ENCODE results near the gene UGT1A10. TPM values are rescaled to one million over a fixed set of nuclear protein-coding genes. Genes with fewer than 3 reads are reported as not detected.

UGT1A10 gene
- total and polyA plus RNA-seq, 2 of the 13 experiments (the other 11 are each of a cell fraction or from before 2014, with no cell fraction given): not detected

DNA sequence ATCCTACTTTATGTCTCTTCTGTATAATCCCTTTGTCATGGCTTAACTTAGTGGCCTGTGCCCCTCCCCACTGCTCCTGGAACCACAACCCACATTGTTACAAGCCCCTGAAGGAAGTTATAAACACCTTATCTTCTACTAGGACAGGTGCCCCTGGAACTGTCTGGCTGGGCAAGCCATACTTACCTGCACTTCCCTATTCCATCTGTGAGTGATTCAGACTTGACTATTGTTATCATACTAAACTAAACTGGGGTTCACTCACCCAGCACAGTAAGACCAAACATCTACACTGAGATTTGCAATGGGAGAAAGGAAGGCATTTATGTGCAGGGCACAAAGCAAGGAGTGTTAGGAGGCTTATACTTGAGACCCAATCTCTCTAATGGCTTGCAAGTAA is 52.8 kb downstream of the UGT1A10 start:
- BruUV-seq (replicated peaks): no TSS peak
- no peaks in the 10 kb centered on the region for H3K79me2 ChIP-seq (ENCODE audit: insufficient read depth, low read length)
- CTCF ChIA-PET (ENCODE audit: low intra/inter-chr PET ratio, low total read pairs): no interaction called here
- no peaks in the 10 kb centered on the region for H3K27me3 ChIP-seq (ENCODE audit: control insufficient read depth in 1 of 2, insufficient read depth in 2 of 2, low read length in 2 of 2)
- TF ChIP-seq POLR2A (IDR thresholded peaks at IDR 0.05; ENCODE audit: insufficient read depth in 1 of 2, low read depth in 2 of 2, low read length in 2 of 2) (no peak), MAZ (IDR thresholded peaks at IDR 0.05; ENCODE audit: borderline replicate concordance, low read depth, low read length) (no peak), MAZ (CRISPR knock-in tag; IDR thresholded peaks at IDR 0.05; ENCODE audit: low read depth) (no peak)
- TF ChIP-seq, protein P1, sequence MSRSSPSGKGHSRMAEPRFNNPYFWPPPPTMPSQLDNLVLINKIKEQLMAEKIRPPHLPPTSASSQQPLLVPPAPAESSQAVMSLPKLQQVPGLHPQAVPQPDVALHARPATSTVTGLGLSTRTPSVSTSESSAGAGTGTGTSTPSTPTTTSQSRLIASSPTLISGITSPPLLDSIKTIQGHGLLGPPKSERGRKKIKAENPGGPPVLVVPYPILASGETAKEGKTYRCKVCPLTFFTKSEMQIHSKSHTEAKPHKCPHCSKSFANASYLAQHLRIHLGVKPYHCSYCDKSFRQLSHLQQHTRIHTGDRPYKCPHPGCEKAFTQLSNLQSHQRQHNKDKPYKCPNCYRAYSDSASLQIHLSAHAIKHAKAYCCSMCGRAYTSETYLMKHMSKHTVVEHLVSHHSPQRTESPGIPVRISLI (CRISPR knock-in tag; IDR thresholded peaks at IDR 0.05; ENCODE audit: borderline replicate concordance): no peak
- POLR2A ChIA-PET: no interaction called here
- no peak overlapping the region for H3K27ac ChIP-seq (ENCODE audit: extremely low read length, insufficient read depth, low read length)
- H3K36me3 ChIP-seq (replicated peaks in 1 of 2; ENCODE audit: control insufficient read depth in 1 of 2, insufficient read depth in 2 of 2, low read length in 2 of 2): no peaks in the 10 kb centered on the region
- H3K4me1 ChIP-seq (ENCODE audit: insufficient read depth, low read length): peaks cover 5% of the 10 kb centered on the region
- no peak overlapping the region for H3K9ac ChIP-seq (ENCODE audit: insufficient read depth, low read depth, low read length)
- H3K4me3 ChIP-seq (replicated peaks in 1 of 3; ENCODE audit: insufficient read depth in 1 of 3, low read depth in 2 of 3, low read length in 3 of 3): no peak overlapping the region
- H2AFZ ChIP-seq (ENCODE audit: low read length): no peak overlapping the region
- intact Hi-C loops (cut with micrococcal nuclease; ENCODE audit: unreplicated experiment): no loop called here
- in situ Hi-C loops (cut with HindIII; ENCODE audit: extremely low pct_ligation_motif_present, low pct_unique_long_range_greater_than_20kb): no loop called here
- H3K4me2 ChIP-seq (ENCODE audit: low read depth, low read length): no peak overlapping the region
- no peaks in the 10 kb centered on the region for H3K9me3 ChIP-seq (ENCODE audit: low read length)
- no peak for DNase-seq (ENCODE audit: low spot score)
- ATAC-seq: no peak
- H4K20me1 ChIP-seq (ENCODE audit: insufficient read depth, low read length): no peaks in the 10 kb centered on the region
- no peak for FAIRE-seq

DNA sequence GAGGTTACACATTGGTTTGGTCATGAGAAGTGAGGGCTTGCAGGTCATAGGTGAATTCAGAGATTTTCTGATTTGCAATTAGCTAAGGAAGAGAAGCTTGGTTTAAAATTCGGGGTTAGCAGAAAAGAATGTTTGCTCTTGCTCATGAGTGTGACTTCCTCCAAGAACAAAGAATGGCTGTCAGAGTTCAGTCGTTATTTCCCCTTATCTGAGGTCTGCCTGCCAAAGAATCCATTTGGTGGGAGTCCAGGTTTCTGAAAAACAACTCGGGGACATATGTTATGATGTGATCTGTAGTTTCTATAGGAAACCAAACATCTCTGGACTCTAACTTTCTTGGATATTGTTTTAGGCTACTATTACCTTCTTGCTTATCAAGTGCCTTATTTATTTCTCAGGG is 53.3 kb downstream of the UGT1A10 start:
- Histone ChIP-seq H3K4me2 (ENCODE audit: low read depth, low read length) (no peak overlapping the region), H3K79me2 (ENCODE audit: insufficient read depth, low read length) (no peaks in the 10 kb centered on the region), H3K9me3 (ENCODE audit: low read length) (no peaks in the 10 kb centered on the region), H2AFZ (ENCODE audit: low read length) (no peak overlapping the region), H3K36me3 (replicated peaks in 1 of 2; ENCODE audit: control insufficient read depth in 1 of 2, insufficient read depth in 2 of 2, low read length in 2 of 2) (no peaks in the 10 kb centered on the region), H4K20me1 (ENCODE audit: insufficient read depth, low read length) (no peaks in the 10 kb centered on the region), H3K27me3 (ENCODE audit: control insufficient read depth in 1 of 2, insufficient read depth in 2 of 2, low read length in 2 of 2) (no peaks in the 10 kb centered on the region), H3K4me3 (replicated peaks in 1 of 3; ENCODE audit: insufficient read depth in 1 of 3, low read depth in 2 of 3, low read length in 3 of 3) (no peak overlapping the region), H3K27ac (ENCODE audit: extremely low read length, insufficient read depth, low read length) (no peak overlapping the region), H3K9ac (ENCODE audit: insufficient read depth, low read depth, low read length) (no peak overlapping the region), H3K4me1 (ENCODE audit: insufficient read depth, low read length) (peaks cover 9% of the 10 kb centered on the region)
- ChIA-PET POLR2A (no interaction called here), CTCF (ENCODE audit: low intra/inter-chr PET ratio, low total read pairs) (no interaction called here)
- intact Hi-C loops (cut with micrococcal nuclease; ENCODE audit: unreplicated experiment) (no loop called here), in situ Hi-C loops (cut with HindIII; ENCODE audit: extremely low pct_ligation_motif_present, low pct_unique_long_range_greater_than_20kb) (no loop called here)
- no TSS peak for BruUV-seq (replicated peaks)
- DNase-seq (ENCODE audit: low spot score): no peak
- ATAC-seq: no peak
- WGBS (ENCODE audit: low lambda C conversion rate): 4% methylated on average over 3 of the region's 3 CpGs
- TF ChIP-seq ZNF350 (CRISPR knock-in tag; IDR thresholded peaks at IDR 0.05; ENCODE audit: borderline replicate concordance, low read depth): no peak
- TF ChIP-seq NR1H2 (CRISPR knock-in tag; IDR thresholded peaks at IDR 0.05; ENCODE audit: borderline replicate concordance, low read depth): no peak
- TF ChIP-seq, protein P2, sequence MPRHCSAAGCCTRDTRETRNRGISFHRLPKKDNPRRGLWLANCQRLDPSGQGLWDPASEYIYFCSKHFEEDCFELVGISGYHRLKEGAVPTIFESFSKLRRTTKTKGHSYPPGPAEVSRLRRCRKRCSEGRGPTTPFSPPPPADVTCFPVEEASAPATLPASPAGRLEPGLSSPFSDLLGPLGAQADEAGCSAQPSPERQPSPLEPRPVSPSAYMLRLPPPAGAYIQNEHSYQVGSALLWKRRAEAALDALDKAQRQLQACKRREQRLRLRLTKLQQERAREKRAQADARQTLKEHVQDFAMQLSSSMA (CRISPR knock-in tag; IDR thresholded peaks at IDR 0.05): no peak
- no peak for TF ChIP-seq NR2F2 (IDR thresholded peaks at IDR 0.05; ENCODE audit: borderline replicate concordance, low read depth)
- TF ChIP-seq CEBPG (CRISPR knock-in tag; IDR thresholded peaks at IDR 0.05): no peak
- TF ChIP-seq EP300 (IDR thresholded peaks at IDR 0.05; ENCODE audit: low read depth in 2 of 2, low read length in 2 of 2): no peak
- TF ChIP-seq EP300 (CRISPR knock-in tag; IDR thresholded peaks at IDR 0.05; ENCODE audit: borderline replicate concordance): no peak
- TF ChIP-seq SATB2 (CRISPR knock-in tag; IDR thresholded peaks at IDR 0.05): no peak
- TF ChIP-seq FOXP1 (IDR thresholded peaks at IDR 0.05): no peak
- TF ChIP-seq FOXP1 (CRISPR knock-in tag; IDR thresholded peaks at IDR 0.05): no peak
- TF ChIP-seq MEF2D (CRISPR knock-in tag; IDR thresholded peaks at IDR 0.05): no peak
- FAIRE-seq: no peak
